HEK293 (cell line): Measurements from ENCODE around the gene VSIR.

ENCODE experiments used
- CTCF ChIA-PET: fragments of 350-600 bp; formaldehyde crosslinking; extraction: SDS; loops from one replicate; lab custom pipeline; 2021; ENCODE audit warnings: antibody characterized with exemption; lab: Yijun Ruan, JAX
- POLR2A ChIA-PET: fragments of 300-600 bp; formaldehyde crosslinking; extraction: SDS; loops from one replicate; lab custom pipeline; 2020; ENCODE audit warnings: antibody characterized with exemption, inconsistent platforms; lab: Yijun Ruan, JAX
- H3K27ac ChIP-seq: fragments of 200-500 bp; sonication (Bioruptor generic); 2 replicates; pipeline ENCODE4 v1.5.1; 2014; ENCODE audit warnings: low read depth, low read length, control low read depth, inconsistent platforms; ENCODE audit errors: extremely low read depth
- H3K36me3 ChIP-seq, 2 experiments: fragments of 200-500 bp in 1 of 2; sonication (Bioruptor generic) in 1 of 2; 1 replicate in 1 of 2; 2 replicates in 1 of 2; pipeline ENCODE4 v1.5.1; 2014 to 2017; ENCODE audit warnings: inconsistent platforms in 2 of 2, low read length in 2 of 2; ENCODE audit not compliant: control insufficient read depth in 2 of 2, insufficient read depth in 1 of 2
- H3K4me1 ChIP-seq: fragments of 200-500 bp; sonication (Bioruptor generic); 2 replicates; pipeline ENCODE4 v1.5.1; 2014; ENCODE audit warnings: mild to moderate bottlenecking, low read length, inconsistent platforms; ENCODE audit not compliant: control insufficient read depth, insufficient read depth
- H3K4me3 ChIP-seq: 2 replicates; pipeline ENCODE4 v1.5.1; 2011; ENCODE audit warnings: low read depth, mild to moderate bottlenecking, control low read depth, low read length, moderate library complexity
- H3K9me3 ChIP-seq: fragments of 200-500 bp; sonication (Bioruptor generic); 2 replicates; pipeline ENCODE4 v1.5.1; 2014; ENCODE audit warnings: low read depth, low read length, inconsistent platforms; ENCODE audit not compliant: control insufficient read depth, insufficient read depth
- GLIS2 ChIP-seq: fragments of 450-650 bp; formaldehyde crosslinking; IDR thresholded peaks from 2 replicates; pipeline ENCODE4 v1.5.1; 2016; ENCODE audit warnings: missing biosample characterization, missing genetic modification characterization
- KLF9 ChIP-seq: fragments of 450-650 bp; formaldehyde crosslinking; IDR thresholded peaks from 2 replicates; pipeline ENCODE4 v1.5.1; 2016; ENCODE audit warnings: missing biosample characterization, missing genetic modification characterization, low read depth
- SETDB1 ChIP-seq: IDR thresholded peaks from one replicate; pipeline ENCODE4 v1.6.1; 2017; ENCODE audit warnings: mild to moderate bottlenecking, low read length, moderate library complexity, mixed read lengths; ENCODE audit not compliant: insufficient read length
- ZFP69B ChIP-seq: fragments of 450-650 bp; formaldehyde crosslinking; IDR thresholded peaks from 2 replicates; pipeline ENCODE4 v1.5.1; 2016; ENCODE audit warnings: missing biosample characterization, missing genetic modification characterization
- ZNF146 ChIP-seq: fragments of 450-650 bp; formaldehyde crosslinking; IDR thresholded peaks from 2 replicates; pipeline ENCODE4 v1.5.1; 2016; ENCODE audit warnings: missing biosample characterization, missing genetic modification characterization
- ZNF433 ChIP-seq: fragments of 450-650 bp; formaldehyde crosslinking; IDR thresholded peaks from 2 replicates; pipeline ENCODE4 v1.5.1; 2016; ENCODE audit warnings: missing biosample characterization, missing genetic modification characterization, low read depth
- ZNF585B ChIP-seq: fragments of 450-650 bp; formaldehyde crosslinking; IDR thresholded peaks from 2 replicates; pipeline ENCODE4 v1.5.1; 2016; ENCODE audit warnings: missing biosample characterization, missing genetic modification characterization
- ZNF658 ChIP-seq: fragments of 450-650 bp; formaldehyde crosslinking; IDR thresholded peaks from 2 replicates; pipeline ENCODE4; 2016; ENCODE audit warnings: missing biosample characterization, missing genetic modification characterization
- ZNF701 ChIP-seq: fragments of 450-650 bp; formaldehyde crosslinking; IDR thresholded peaks from 2 replicates; pipeline ENCODE4 v1.5.1; 2016; ENCODE audit warnings: missing biosample characterization, missing genetic modification characterization
- TF ChIP-seq, protein P1 (sequence below): fragments of 450-650 bp; formaldehyde crosslinking; IDR thresholded peaks from 2 replicates; pipeline ENCODE4 v1.5.1; 2017; ENCODE audit warnings: missing biosample characterization, missing genetic modification characterization

Gene VSIR

DNA sequence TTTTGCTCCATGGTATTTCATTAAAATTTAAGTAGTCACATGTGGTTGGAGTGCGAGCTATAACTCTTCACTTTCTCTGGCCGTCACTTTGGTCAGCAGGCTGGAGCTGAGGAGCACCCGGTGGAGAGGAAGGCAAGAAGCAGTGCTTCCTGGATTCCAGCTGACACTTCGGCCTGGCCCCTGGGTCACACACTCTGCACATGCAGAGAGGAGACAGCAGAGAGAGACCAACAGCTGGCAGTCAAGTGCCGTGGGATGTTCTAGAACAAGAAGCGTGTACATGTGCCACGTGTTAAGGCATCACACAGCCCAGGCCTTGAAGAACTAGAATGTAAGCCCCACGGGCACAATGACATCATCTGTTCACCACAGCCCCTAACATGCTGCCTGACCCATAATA, 47.6 kb upstream of the VSIR start:
- CTCF ChIA-PET, result interaction anchor here (1.9 kb wide), 1 partner anchor 75 kb away, joined by 6 read pairs; no protein-coding TSS in a partner anchor

DNA sequence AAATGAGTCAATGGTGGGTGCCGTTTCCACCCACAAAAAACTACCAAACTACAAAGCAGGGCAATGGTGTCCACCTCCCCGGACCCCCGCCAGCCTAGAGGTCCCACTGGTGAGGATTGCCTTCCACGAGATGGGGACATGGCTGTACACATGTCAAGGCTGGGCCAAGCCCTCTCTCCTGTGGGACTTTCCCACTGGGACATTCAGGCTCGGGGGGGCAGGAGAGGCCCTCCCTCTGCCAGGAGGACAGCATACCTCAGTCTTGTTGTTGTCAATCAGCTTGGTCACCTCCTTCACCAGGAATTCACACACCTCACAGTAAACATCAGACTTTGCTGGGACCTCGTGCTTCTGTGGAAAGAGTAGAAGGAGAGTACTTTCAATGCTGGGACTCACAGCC, 46.7 kb upstream of the VSIR start:
- peaks cover 9 to 99% of the 10 kb centered on the region in 2 experiments for H3K36me3 ChIP-seq
- CTCF ChIA-PET, result interaction anchor here (1.9 kb wide), 1 partner anchor 76 kb away, joined by 6 read pairs; no protein-coding TSS in a partner anchor

More for the DNA sequence above, 47.6 kb upstream of the VSIR start:
- Histone ChIP-seq H3K4me3 (no peak overlapping the region), H3K4me1 (no peaks in the 10 kb centered on the region), H3K27ac (no peak overlapping the region), H3K36me3 (peaks cover 9 to 99% of the 10 kb centered on the region in 2 experiments), H3K9me3 (no peaks in the 10 kb centered on the region)
- no peak for TF ChIP-seq ZNF701 (tag by site-specific recombination)
- TF ChIP-seq GLIS2 (tag by site-specific recombination), result no peak
- TF ChIP-seq, protein P1, sequence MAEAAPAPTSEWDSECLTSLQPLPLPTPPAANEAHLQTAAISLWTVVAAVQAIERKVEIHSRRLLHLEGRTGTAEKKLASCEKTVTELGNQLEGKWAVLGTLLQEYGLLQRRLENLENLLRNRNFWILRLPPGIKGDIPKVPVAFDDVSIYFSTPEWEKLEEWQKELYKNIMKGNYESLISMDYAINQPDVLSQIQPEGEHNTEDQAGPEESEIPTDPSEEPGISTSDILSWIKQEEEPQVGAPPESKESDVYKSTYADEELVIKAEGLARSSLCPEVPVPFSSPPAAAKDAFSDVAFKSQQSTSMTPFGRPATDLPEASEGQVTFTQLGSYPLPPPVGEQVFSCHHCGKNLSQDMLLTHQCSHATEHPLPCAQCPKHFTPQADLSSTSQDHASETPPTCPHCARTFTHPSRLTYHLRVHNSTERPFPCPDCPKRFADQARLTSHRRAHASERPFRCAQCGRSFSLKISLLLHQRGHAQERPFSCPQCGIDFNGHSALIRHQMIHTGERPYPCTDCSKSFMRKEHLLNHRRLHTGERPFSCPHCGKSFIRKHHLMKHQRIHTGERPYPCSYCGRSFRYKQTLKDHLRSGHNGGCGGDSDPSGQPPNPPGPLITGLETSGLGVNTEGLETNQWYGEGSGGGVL, result no peak
- no peak for TF ChIP-seq ZNF585B (tag by site-specific recombination)
- POLR2A ChIA-PET, result interaction anchor here (0.6 to 0.9 kb wide), 2 partner anchors 28 to 30 kb away, joined by 3 to 11 read pairs; partner anchors contain the start of gene PSAP

DNA sequence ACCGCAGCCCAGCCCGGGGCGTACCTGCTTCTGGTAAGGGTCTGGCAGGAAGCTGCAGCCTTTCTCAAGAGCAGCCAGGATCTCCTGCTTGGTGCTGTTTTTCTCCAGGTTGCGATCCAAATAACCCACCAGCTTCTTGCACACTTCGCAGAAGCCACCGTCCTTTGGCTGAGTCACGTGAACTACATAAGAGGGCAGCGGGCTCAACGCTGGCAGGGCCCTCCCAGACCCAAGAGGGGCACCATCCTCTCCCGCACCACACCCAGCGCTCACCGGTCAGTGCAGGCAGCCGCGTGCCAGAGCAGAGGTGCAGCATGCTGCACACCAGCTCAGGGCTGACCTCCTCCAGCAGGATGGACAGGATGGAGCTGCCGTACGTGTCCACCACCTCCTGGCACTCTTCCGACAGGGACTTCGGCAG, 46.1 kb upstream of the VSIR start:
- peaks cover 9 to 95% of the 10 kb centered on the region in 2 experiments for H3K36me3 ChIP-seq
- POLR2A ChIA-PET, result interaction anchor here (0.5 to 1.1 kb wide), 2 partner anchors 32 to 391 kb away, joined by 3 to 5 read pairs; partner anchors contain the start of gene PSAP
- CTCF ChIA-PET, result interaction anchor here (1.9 kb wide), 1 partner anchor 76 kb away, joined by 6 read pairs; no protein-coding TSS in a partner anchor

More for the DNA sequence above, 46.7 kb upstream of the VSIR start:
- POLR2A ChIA-PET, result interaction anchor here (0.5 kb wide), 1 partner anchor 392 kb away, joined by 5 read pairs; no protein-coding TSS in a partner anchor
- H3K4me1 ChIP-seq, result no peaks in the 10 kb centered on the region
- no peak overlapping the region for H3K4me3 ChIP-seq
- H3K9me3 ChIP-seq, result no peaks in the 10 kb centered on the region
- no peak for TF ChIP-seq ZFP69B
- TF ChIP-seq ZNF146 (tag by site-specific recombination), result no peak
- no peak for TF ChIP-seq ZNF658 (tag by site-specific recombination)
- H3K27ac ChIP-seq, result no peak overlapping the region

DNA sequence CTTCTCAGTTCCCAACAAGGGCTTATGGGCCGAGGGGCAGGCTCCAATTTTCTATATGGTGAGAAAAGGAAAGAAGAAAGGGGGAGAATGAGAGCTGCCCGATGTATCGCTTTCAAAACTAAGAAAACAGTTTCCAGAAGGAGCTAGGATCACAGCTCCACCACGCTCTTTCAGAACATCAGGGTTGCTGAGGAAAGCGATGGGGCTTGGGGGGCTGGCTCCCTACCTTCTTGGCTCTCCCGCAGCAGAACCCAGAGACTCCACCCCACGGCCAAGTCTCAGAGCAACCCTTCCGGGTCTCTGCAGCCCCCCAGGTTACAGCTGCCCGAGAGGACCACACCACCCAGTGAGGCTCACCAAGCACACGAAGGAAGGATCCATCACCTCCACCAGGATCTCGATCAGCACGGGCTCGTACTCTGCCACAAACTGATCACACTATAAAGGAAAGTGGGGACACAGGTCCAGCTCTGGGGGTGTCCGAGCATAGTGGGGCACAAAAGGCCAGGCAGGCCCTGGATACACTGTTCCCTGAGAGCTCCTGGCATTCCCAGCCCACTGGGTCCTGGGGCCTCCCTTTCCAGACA, 45.4 kb upstream of the VSIR start:
- Histone ChIP-seq H3K9me3 (no peaks in the 10 kb centered on the region), H3K4me1 (no peaks in the 10 kb centered on the region), H3K4me3 (no peak overlapping the region), H3K36me3 (peaks cover 8 to 91% of the 10 kb centered on the region in 2 experiments), H3K27ac (no peak overlapping the region)
- ChIA-PET CTCF (interaction anchor here (1.9 kb wide), 1 partner anchor 78 kb away, joined by 9 read pairs; no protein-coding TSS in a partner anchor), POLR2A (interaction anchor here (1.1 kb wide), 1 partner anchor 32 kb away, joined by 3 read pairs; the partner anchor contains the start of gene PSAP)
- no peak for TF ChIP-seq KLF9

More for the DNA sequence above, 46.1 kb upstream of the VSIR start:
- TF ChIP-seq SETDB1 (no peak), ZNF433 (tag by site-specific recombination) (no peak)
- no peak overlapping the region for H3K4me3 ChIP-seq
- no peak overlapping the region for H3K27ac ChIP-seq
- no peaks in the 10 kb centered on the region for H3K9me3 ChIP-seq
- H3K4me1 ChIP-seq, result no peaks in the 10 kb centered on the region
